ENCODE measurements around the gene DKC1.
"Not testable (repeated sequence)": the region's sequence is repeated elsewhere in the genome, so short reads cannot be mapped to it uniquely, and the experiment has no call there.

Gene DKC1

DNA sequence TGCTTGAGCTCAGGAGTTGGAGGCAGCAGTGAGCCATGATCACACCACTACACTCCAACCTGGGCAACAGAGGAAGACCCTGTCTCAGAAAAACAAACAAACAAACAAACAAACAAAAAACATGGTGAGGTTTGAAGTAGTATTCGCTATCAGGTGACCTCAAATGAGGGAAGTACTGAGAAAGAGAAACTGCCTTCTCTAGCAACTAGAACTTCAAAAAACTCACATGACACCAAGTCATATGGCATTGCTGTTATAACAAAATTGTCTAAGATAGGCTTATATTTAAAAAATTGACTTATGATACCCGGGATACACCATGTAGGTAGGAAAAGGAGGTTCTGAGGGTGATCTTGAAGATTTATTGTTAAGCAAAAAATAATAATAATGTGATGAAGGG is 32.4 kb downstream of the DKC1 start:
- DNase-seq: no peak

DNA sequence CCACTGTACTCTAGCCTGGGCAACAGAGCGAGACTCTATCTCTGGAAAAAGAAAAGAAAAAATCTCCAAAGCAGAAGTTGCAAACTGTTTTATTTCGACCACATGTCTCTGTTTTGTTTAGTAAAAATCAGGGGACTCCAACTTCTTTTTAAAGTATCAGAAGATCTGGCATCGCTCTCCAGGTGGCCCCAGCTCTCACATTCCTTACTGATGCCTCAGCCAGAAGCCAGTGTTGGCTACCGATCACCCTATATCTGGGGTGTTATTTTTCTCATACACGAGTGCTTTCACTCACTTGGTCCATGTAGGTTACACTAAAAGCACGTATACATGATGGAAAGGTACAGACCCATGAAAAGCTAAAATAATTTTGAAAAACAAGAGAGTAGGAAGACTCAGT is 34.3 kb downstream of the DKC1 start:
- DNase-seq: no peak

DNA sequence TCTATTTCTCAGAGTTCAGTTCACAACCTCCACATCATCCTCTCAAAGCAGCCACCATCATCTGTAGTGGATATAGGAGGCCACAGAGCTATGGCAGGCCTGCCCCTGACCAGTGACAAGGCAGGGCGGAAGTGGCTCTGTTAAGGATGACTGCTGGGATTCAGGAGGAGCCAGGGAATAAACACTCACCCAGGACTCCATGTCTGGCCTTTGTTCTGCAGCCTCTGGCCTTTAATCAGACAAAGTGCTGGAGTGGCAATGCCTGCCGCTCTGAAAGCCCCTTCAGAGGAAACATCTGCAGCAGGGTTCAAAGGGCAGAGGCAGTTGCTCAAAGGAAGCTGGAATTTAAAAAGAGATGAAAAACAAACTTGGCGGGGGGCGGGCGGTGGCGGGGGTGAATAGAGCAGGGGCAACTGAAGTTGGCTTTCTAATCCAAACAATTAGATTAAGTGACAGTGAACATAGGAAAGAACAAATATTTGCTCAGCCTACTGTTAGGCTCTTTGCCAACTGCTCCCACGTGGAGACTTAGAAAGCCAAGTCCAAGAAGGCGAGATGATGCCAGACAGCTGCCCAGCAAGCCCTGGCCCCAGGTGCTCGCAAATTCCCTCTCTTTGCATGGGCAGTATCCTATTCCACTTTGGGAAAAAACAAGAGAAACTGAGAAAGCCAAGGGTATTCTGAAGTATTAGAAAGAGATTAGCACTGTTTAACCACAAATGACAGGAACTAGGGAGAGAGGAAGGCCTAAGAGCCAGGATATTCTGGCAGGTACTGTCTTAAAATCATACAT is 37.1 kb downstream of the DKC1 start:
- peak; percentile 62 for DNase-seq

DNA sequence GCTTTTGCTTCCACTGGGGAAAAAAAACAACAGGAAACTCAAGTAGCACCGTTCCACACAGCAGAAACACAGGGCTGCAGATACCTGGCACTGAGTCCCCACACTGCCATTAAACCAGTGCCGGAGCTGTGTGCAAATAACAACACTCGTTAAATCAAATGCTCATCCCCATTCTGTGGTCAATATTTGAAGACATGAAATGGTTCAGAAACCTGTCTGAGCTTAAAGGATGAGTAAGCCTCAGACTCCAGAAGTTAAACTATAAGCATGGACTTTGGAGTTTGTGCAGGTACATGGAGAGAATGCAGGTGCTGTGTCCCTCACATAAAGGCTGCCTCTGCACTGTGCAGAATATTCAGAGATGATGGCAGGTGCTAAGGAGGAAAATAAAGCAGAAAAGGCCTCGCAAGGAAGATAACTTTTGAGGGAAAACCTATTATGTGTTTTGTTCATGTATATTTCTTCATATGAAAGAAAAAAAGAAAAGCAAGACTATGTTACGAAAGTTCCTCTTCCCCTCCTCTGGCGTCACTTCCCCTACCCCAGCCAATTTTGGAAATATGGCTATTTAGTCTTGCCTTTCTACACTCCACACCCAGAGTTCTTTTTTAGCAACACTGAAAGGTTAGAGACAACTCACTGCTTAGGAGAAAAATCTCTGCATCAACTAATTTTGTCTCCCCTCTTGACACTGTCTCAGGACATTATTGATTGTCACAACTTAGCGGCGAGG is 38.0 kb downstream of the DKC1 start:
- DNase-seq: no peak

DNA sequence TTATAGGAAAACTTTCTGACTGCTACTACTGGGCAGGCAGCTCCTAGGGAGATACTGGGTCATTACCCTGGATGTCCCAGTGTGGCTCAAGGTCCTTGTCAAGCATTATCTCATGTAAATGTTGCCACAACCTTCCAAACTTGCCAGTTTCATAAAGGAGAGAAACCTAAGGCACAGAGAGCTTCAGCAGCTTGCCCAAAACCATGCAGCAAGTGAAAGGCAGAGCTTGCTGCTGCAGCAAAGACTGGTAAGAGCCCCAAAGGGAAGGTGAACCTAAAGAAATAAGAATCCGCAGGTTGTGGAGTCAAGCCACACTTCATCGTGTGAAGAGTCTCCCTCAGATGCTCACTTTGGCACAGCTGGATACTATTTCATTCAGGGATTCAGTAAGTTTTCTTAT is 40.3 kb downstream of the DKC1 start:
- no peak for DNase-seq

DNA sequence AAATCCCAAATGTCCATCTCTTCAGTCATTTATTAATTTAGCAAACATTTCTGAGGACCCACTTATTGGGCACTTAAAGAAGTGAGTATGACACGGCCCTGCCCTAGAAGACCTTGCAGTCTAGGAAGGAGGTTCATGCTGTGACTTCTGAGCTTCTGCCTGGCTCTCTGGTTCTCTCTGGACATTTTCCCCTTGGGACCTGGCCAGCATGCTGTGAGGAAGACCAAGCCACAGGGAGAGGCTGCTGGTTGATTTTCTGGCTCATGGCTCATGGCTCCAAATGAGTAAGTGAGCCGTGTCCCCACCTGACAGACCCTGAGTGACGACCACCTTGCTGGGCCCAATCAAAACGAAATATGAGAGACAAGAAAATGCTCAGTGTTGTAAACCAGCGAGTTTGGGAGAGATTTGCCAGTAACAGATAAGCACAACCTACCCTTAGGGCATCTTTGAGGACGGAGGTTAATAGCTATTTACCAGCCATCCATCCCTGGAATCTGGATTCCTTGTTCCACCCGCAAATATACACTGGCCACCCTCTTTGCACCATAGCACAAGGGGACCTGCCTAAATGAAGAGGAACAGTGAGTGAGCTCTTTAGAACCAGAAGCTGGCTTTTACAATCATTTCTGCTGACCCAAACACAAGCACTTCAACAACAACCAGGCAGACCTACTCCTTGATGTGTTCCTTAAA is 41.7 kb downstream of the DKC1 start:
- DNase-seq: no peak

DNA sequence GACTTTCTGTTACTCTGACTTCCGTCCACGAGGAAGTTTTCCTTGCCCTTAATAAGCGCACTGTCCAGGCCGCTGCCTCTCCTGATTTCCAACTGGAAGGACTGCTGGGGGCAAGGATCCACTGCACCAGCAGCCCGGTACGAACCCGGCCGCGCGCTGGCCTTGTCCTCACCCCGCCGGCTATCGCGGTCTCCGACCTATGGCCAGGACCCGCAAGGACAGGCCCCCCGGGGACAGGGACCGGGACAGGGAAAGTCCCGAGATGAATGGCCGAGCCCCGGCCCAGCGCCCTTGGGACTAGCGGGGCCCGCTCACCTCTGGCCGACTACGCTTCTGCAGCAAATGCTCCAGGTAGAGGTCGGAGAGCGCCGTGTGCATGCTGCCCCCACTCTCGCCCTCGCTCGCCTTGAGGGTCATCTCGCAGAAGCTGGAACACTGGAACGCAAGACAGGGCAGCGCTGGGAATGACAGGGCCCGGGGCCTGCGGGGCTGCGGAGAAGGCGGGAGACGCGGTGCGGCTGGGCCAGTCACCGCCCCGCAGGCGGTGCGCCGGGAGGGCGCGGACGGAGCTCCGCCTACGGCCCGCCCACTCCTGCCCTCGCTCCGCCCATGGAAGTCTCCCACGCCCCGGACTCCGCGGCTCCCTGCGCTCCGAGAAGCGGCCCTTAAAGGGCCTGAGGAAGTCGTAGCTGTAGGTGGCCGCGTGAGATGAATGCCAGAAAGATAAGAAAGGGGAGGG is 42.5 kb downstream of the DKC1 start, which contains the start of gene MPP1:
MPP1 (minus strand) TSS at position 529 of the 739 bp plus-strand sequence; CDS start at position 417, 112 bp downstream.
- no peak for DNase-seq

DNA sequence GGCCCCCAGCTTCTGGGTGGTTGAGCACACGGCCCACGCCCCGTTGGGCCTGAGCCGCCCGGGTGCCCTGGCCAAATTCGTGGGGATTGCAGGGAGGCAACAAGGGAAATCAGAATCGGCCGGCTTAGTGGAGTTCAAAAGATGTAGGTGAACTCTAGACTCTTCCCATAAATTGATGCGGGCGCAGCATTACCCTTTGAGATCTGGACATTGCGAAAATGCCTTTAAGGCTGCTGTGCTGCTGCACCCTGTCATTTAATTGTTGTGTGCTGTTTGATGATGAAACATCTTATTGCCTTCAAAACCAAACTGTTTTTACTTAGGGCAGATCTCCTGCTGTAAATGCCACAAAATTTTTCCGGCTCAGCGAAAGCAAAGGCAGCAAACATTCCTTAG is 43.0 kb downstream of the DKC1 start:
- no peak for DNase-seq

DNA sequence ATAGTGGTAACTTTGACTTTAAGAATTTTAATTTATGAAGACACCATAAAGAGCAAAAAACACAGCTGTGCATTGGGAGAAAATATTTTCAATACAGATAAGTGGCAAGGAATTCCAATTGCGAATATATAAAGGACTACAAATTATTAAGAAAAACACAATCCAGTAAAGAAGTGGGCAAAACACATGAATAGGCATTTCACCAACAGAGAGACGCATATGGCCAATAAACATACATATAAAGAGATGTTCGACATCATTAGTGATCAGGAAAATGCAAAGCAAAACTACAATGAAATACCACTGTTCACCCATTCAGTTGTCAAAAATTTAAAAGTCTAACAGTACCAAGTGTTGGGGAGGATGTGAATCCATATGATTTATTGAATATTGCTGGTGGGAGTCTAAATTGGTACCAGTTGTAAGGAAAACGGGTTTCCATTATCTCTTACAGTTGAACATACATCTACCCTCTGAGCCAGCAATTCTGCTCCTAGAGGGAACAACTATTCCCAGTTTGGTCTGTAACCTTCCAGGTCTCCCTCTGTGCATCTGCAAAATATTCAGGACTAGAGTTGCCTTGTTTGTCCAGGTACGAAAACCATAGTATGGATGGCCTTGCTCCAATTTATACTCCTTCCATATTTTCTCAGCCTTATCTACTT is 44.3 kb downstream of the DKC1 start:
- DNase-seq: no peak

DNA sequence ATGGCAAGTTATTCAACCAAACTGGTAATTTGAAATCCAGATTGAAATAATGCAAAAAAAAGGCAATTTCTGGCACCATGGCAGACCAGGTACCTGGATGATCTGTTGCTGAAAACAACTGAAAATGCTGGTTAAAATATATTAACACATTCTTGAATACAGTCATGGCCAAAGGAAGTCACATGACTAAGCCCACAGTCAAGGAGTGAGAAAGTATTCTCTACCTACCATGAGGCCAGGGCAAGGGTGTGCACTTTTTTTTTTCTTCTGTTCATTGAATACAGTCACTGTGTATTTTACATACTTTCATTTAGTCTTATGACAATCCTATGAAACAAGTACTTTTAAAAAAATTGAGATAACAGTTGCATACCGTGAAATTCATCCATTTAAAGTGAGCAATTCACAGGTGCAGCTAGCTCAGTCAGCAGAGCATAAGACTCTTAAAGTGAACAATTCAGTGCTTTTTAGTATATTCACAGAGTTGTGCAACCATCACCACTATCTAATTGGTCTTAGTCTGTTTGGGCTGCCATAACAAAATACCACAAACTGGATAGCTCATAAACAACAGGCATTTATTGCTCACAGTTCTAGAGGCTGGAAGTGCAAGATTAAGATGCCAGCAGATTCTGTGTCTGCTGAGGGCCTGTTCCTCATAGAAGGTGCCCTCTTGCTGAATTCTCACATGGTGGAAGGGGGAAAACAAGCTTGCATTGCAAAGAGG is 47.4 kb downstream of the DKC1 start:
- DNase-seq: no peak

DNA sequence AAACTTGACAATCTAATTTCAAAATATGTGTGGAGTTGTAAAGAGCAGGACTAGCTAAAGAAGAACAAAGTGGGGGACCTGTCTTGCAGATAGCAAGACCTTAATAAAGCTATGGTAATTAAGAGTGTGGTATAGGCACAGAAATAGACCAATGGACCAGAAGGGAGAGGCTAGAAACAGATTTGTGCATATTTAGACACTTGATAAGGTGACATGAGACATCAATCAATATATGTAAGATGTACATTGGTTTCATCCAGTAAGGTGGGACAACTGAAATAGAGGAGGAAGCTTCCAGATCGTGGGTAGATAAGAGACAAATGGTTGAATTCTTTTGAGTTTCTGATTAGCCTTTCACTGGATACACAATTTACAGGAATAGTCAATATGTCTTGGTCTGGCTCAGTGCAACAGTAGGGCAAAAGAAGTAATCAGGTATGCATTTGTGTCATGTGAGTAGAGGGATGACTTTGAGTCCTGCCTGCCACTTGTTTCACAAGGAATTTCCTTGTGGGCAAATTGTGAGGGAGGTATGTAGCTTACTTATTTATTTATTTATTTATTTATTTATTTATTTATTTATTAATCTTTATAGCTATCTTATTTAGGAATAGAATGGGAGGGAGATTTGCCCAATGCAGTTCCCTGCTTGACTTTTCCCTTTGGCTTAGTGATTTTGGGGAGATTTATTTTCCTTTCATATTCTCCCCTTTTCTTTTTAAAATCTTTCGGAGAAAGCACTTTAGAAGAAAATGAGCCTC is 49.9 kb downstream of the DKC1 start:
- no peak for DNase-seq

DNA sequence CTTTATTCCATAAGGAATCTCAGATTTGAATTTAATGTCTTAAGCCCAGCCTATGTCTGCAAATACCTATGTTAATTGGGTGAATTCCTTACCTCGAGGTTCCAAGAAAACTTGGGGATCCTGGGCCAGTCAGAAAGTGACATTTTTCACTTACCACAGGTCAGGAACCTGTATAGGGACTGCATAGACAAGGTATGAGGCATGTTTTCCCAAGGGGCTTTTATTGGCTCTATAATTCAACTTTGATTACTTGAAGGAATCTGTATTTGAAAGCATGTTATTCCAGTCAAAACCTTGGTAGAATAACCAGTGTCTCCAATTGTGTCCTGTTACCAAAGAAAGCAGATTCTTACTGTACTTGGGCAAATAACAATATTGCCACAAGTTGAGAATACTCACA is 51.1 kb downstream of the DKC1 start:
- DNase-seq: no peak

DNA sequence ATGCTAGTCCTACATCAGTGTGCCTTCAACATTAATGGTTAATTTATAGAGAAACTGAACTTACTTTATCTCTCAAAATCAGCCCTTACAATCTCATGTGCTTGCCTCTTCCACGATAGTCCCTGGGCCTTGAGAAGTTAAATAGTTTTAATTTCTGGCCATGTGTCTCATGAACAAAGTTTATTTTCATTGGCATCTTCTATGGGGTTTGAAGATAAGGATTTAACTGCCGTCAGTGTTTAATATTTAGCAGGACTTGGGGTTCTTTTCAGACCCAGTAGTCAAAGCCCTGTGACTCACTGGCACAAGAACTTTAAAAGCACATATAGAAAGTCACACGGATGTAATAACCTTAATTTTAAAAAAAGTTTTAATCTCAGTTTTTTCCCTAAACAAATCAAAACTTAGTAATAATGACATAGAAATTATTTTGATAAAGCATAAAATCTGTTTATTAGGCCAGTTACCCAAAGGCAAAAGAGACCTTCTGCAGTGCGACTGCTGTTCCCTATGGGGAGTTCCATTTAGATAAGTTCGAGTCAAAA is 52.7 kb downstream of the DKC1 start:
- no peak for DNase-seq

DNA sequence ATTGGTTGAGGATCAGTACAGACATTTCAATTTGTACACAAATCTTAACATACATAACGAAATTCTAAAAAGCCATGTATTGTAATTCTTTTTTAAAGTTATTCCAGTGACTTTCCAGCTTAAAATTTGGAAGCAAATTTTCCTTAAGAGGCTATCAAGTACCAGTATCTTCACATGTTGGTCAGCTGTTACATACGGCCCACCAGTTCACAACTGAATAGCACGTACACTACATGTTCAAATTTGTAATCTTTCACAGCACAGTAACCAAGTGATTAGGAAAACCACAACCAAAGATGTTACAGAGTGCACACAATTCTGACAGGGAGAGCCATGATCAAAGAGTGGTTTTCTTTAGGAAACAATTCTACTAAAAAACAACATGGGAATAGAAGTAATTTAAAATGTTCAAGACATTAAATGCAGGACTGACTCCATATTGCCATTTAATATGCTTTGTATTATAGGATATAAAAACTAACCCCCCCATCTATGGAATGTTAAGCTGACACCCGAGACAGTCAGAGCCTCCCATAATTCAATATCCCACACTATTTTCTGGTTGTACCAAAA is 53.7 kb downstream of the DKC1 start:
- DNase-seq: not testable (repeated sequence)

DNA sequence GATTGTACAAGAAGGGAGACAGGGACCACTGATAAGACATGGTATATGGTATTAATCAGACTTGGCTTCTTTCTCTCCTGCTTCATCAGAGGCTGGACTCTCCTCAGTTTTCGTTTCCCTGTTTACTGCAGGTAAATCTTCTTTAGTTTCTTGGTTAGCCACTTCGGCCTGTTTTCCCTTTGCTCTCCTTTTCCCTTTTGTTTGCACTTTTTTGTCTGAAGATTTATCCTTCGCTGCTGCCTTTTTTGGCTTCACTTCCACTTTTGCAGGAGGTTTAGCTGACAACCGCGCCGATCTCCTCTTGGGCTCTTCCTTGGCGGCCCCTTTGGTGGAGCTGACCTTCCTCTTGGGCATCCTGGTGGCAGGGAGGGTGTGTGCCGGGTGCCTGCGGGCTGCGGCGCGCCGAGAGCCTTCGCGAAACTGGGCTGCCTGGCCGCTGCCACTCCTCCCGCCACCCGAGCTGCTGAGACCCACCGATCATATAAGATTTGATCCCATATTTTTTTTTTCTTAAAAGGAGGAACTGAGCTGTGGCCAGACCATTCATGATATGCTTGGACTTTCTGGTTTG is 54.5 kb downstream of the DKC1 start:
- DNase-seq: not testable (repeated sequence)

DNA sequence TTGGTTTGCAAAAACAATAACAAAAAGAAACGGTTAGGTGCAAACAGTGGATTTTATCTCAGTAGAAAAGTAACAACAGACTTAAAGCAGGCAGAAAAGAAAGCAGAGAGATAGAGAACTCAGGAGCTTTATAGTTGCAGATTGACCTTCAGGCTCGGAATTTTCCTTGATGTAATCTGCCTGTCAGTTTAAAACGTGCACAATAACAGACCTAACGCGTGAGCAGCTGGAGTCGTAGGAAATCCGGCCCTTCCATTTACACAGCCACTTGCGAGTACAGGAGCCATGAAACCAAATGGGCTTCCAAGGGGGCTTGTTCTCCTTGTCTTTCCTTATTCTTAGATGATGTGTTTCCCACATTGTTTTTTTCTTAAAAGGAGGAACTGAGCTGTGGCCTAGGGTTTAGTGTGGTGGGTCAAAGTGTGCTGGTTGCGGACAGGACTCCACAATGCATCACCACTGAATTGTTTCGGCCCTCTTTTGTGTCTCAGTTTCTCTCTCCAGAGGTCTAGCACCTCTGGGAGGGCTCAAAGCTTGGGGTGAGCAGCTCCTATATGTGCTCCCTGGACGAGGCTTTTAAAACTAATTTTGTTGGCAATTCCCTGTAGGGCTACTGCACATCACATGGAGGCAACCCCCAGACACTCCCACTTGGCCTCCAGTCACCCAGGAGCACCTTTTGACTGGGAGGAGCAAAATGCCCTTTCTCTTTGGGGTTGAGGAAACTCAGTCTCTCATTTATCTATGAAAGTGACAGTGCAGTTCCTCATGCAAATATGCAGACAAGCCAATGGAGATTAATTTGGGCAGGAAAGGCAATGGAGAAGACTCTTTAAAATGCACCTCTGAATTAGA is 56.5 kb downstream of the DKC1 start:
- no peak for DNase-seq

DNA sequence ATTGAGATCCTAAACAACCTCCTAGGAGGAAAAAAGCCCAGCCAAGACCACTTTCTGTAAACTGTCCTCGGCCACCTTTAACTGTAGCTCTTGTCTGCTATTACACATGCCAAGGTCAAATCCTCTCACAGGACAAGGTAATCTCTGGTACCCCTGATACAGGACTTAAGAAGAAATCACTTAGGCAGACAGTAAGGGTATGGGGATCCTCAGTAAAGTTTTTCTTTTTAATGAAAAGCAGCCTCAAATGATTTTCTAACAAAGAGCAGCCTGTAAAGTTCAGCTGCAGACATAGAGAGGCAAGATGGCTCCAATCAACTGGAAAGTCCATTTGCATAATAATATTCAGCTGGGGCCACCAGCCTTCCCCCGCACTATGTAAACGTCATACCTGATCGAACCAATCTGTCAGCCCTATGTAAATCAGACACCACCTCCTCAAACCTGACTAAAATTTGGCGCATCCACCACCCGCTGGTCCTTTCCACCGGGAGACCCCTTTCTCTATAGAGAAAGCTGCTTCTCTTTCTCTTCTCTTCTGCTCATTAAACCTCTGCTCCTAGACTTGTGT is 57.2 kb downstream of the DKC1 start:
- DNase-seq: no peak

DNA sequence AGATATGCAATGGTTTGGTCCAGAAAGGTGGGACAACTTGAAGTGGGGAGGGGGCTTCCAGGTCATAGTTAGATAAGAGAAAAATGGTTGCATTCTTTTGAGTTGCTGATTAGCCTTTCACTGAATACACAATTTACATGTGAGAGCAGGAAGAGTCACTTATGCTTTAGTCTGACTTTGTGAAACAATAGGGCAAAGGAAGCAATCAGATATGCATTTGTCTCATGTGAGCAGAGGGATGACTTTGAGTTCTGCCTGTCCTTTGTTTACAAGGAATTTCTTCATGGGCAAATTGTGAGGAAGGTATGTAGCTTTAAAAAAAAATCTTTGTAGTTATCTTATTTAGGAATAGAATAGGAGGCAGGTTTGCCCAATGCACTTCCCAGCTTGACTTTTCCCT is 58.9 kb downstream of the DKC1 start:
- DNase-seq: no peak

DNA sequence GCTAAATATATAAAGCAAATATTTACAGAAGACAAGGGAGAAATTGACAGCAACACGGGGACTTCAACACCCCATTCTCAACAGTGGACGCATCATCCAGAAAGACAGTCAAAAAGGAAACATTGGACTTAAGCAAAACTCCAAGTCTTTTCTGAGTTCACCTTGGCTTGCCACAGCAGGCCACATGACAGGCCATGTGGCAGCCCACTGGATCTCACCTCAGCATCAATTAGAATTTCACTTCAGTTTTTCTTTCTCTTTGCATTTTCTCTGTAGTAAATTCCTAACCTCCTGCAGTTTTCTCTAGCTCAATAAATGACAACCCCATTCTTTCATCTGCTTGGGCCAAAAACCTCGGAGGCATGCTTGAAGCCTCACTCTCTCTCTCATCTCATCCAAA is 59.4 kb downstream of the DKC1 start:
- no peak for DNase-seq
